Natural killer cell (primary cell): ENCODE measurements around the gene CD177. TPM values are rescaled to one million over a fixed set of nuclear protein-coding genes. Genes with fewer than 3 reads are reported as not detected.

ENCODE experiments used
- ATAC-seq, 3 donors: fragments of 150-1000 bp in 2 of 3; fragments of 200-7000 bp in 1 of 3; cut with Tn5 transposase; 1 replicate in 1 of 3; 2 replicates in 2 of 3; pipeline ENCODE4 v1.10.0; 2021; ENCODE audit warnings: mild to moderate bottlenecking in 2 of 3, moderate library complexity in 2 of 3
- DNase-seq, 2 donors: peaks; one replicate each; pipeline versions ENCODE4 v3.0.0 to v3.0.0-alpha.2; 2013 to 2021; ENCODE audit warnings: mixed read lengths in 1 of 2
- H3K27ac ChIP-seq: one replicate; pipeline ENCODE4 v1.5.1; 2013; ENCODE audit warnings: mild to moderate bottlenecking, low read length
- H3K27me3 ChIP-seq: one replicate; pipeline ENCODE4 v1.6.1; 2013; ENCODE audit warnings: low read length; ENCODE audit not compliant: control insufficient read depth, insufficient read depth
- H3K36me3 ChIP-seq: one replicate; pipeline ENCODE4 v1.6.1; 2013; ENCODE audit warnings: low read length; ENCODE audit not compliant: control insufficient read depth, insufficient read depth
- H3K4me1 ChIP-seq: one replicate; pipeline ENCODE4 v1.6.1; 2013; ENCODE audit warnings: low read length; ENCODE audit not compliant: control insufficient read depth, insufficient read depth
- H3K4me3 ChIP-seq: one replicate; pipeline ENCODE4 v1.5.1; 2013; ENCODE audit warnings: low read length
- H3K9me3 ChIP-seq: one replicate; pipeline ENCODE4 v1.6.1; 2013; ENCODE audit warnings: low read length; ENCODE audit not compliant: control insufficient read depth, insufficient read depth
- H3K27ac Mint-ChIP-seq, 2 donors: one replicate each; pipeline ENCODE4 v1.8.0; 2022; ENCODE audit warnings: mild to moderate bottlenecking in 2 of 2, mixed read lengths in 2 of 2, moderate library complexity in 1 of 2
- H3K27me3 Mint-ChIP-seq, 2 donors: one replicate each; pipeline ENCODE4 v1.8.0; 2022; ENCODE audit warnings: low read depth in 2 of 2, mixed read lengths in 2 of 2
- H3K36me3 Mint-ChIP-seq: one replicate; pipeline ENCODE4 v1.8.0; 2022; ENCODE audit warnings: mixed read lengths
- H3K4me1 Mint-ChIP-seq, 2 donors: one replicate each; pipeline ENCODE4 v1.8.0; 2022; ENCODE audit warnings: mixed read lengths in 2 of 2
- H3K4me3 Mint-ChIP-seq: one replicate; pipeline ENCODE4 v1.8.0; 2022; ENCODE audit warnings: mild to moderate bottlenecking, moderate library complexity, mixed read lengths
- H3K9me3 Mint-ChIP-seq, 2 donors: one replicate each; pipeline ENCODE4 v1.8.0; 2022; ENCODE audit warnings: mixed read lengths in 2 of 2
- WGBS: methylation state at CpG from one replicate; pipeline ENCODE4 v1.1.7; 2013; ENCODE audit warnings: missing lambda C conversion rate; ENCODE audit not compliant: insufficient coverage; 5-methylcytosine and 5-hydroxymethylcytosine counted together
- intact Hi-C: fragments of 100-400 bp; cut with micrococcal nuclease; formaldehyde crosslinking; loops from one replicate; pipeline ENCODE4 v1.14.2; 2022
- total RNA-seq, 4 donors: library from RNA; stranded (reverse); fragments of 120-200 nt in 1 of 4; gene quantifications; one replicate each; pipeline versions ENCODE4 v1.2.3 to v1.2.4, GENCODE V29; 2013 to 2022
- TF ChIP-seq, protein P1 (sequence below): fragments of 200-600 bp; IDR thresholded peaks from one replicate; pipeline ENCODE4 v1.8.0; 2022; ENCODE audit warnings: antibody characterized with exemption

The CD177 gene
- total RNA-seq, 3 donors from 2014 or later (not counting 1 experiment from before 2014, with no cell fraction given): not detected

DNA sequence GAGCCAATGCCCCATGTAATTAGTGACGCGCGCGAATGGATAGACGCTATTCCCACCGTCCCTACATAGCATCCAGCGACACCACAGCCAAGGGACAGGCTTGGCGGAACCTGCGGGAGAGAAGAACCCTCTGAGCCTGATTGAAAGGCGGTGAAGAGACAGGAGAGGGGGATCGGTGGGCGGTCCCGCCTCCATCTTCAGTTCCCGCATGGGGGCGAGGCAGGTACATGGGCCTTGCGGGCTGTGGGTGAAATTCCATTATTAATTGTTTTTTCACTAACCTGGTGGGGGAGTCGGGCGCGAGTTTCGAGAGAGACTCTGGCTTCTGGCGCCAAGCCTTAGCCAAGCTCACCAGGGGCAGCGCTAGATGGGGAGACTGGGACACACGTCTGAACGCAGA, 52.8 kb downstream of the CD177 start:
- TF ChIP-seq, protein P1, sequence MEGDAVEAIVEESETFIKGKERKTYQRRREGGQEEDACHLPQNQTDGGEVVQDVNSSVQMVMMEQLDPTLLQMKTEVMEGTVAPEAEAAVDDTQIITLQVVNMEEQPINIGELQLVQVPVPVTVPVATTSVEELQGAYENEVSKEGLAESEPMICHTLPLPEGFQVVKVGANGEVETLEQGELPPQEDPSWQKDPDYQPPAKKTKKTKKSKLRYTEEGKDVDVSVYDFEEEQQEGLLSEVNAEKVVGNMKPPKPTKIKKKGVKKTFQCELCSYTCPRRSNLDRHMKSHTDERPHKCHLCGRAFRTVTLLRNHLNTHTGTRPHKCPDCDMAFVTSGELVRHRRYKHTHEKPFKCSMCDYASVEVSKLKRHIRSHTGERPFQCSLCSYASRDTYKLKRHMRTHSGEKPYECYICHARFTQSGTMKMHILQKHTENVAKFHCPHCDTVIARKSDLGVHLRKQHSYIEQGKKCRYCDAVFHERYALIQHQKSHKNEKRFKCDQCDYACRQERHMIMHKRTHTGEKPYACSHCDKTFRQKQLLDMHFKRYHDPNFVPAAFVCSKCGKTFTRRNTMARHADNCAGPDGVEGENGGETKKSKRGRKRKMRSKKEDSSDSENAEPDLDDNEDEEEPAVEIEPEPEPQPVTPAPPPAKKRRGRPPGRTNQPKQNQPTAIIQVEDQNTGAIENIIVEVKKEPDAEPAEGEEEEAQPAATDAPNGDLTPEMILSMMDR: no peak
- Mint-ChIP-seq H3K4me3 (no peak overlapping the region), H3K4me1 (no peaks in the 10 kb centered on the region), H3K9me3 (no peaks in the 10 kb centered on the region), H3K27ac (no peak overlapping the region), H3K27me3 (peaks cover 0 to 7% of the 10 kb centered on the region in 2 donors), H3K36me3 (no peaks in the 10 kb centered on the region)
- H3K36me3 ChIP-seq: no peaks in the 10 kb centered on the region
- intact Hi-C loops: no loop called here
- DNase-seq (no peak), ATAC-seq (no peak)
- 78% methylated on average over 24 of the region's 24 CpGs for WGBS
- H3K4me3 ChIP-seq: no peak overlapping the region
- H3K4me1 ChIP-seq: no peaks in the 10 kb centered on the region
- no peaks in the 10 kb centered on the region for H3K9me3 ChIP-seq
- H3K27ac ChIP-seq: no peak overlapping the region
- H3K27me3 ChIP-seq: no peaks in the 10 kb centered on the region

DNA sequence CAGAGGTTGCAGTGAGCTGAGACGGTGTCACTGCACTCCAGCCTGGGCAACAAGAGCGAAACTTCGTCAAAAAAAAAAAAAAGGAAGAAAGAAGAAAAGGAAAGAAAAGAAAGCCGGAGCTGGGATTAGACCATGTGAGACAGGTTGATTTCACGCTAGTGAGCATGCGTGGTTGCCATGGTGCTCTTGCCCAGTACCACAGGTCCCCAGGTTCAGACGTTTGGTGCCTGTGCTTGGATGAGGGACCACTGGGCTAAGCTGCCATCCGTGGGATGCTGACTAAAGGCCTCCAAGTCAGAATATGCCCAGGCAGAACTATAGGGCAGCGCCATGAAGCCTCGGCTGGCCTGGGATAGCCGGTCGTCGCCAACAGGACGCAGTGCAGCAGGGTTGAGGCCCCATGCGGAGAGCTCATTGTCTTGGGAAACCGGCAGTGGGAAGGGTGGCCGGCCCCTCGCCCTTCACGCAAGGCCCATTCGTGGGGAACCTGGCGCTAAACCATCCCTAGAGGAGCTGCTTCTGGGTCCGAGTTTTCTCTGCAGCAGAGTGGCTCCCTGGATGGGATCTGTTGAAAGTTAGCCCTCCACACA, 54.0 kb downstream of the CD177 start:
- Mint-ChIP-seq H3K9me3 (no peaks in the 10 kb centered on the region), H3K4me3 (no peak overlapping the region), H3K36me3 (no peaks in the 10 kb centered on the region), H3K4me1 (no peaks in the 10 kb centered on the region), H3K27ac (no peak overlapping the region), H3K27me3 (peaks cover 0 to 10% of the 10 kb centered on the region in 2 donors)
- Histone ChIP-seq H3K4me1 (no peaks in the 10 kb centered on the region), H3K4me3 (no peak overlapping the region), H3K27me3 (no peaks in the 10 kb centered on the region), H3K36me3 (no peaks in the 10 kb centered on the region), H3K9me3 (no peaks in the 10 kb centered on the region), H3K27ac (no peak overlapping the region)
- TF ChIP-seq, protein P1: no peak
- no peak for DNase-seq
- intact Hi-C loops: no loop called here
- WGBS: 89% methylated on average over 22 of the region's 22 CpGs
- ATAC-seq: no peak

DNA sequence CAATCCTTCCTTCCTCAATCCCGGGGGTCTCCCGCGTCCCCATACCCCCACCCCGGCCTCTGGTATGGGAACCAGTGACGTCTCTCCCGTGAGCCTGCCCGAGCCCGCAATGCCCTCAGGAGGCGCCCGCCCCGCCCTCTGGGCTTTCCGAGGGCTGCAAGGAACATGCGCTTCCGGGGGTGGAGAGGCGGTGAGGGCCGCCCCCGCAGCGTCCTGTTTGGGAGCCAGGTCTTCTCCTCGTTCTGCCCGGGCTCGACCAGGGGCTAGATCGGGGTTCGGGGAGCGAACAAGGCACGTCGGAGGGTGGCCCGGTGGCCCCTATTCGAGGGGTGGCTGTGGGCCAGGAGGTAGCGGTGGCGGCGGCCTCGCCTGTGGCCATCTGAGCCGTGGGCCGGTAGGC, 54.6 kb downstream of the CD177 start:
- H3K27me3 Mint-ChIP-seq: peaks cover 0 to 10% of the 10 kb centered on the region in 2 donors
- Histone ChIP-seq H3K27me3 (no peaks in the 10 kb centered on the region), H3K36me3 (no peaks in the 10 kb centered on the region), H3K9me3 (no peaks in the 10 kb centered on the region), H3K27ac (no peak overlapping the region), H3K4me3 (no peak overlapping the region), H3K4me1 (no peaks in the 10 kb centered on the region)
- WGBS: 83% methylated on average over 34 of the region's 34 CpGs
- DNase-seq: no peak
- TF ChIP-seq, protein P1: no peak
- H3K4me3 Mint-ChIP-seq: no peak overlapping the region
- H3K27ac Mint-ChIP-seq: no peak overlapping the region
- H3K36me3 Mint-ChIP-seq: no peaks in the 10 kb centered on the region
- no peak for ATAC-seq
- intact Hi-C loops: no loop called here
- H3K9me3 Mint-ChIP-seq: no peaks in the 10 kb centered on the region
- H3K4me1 Mint-ChIP-seq: no peaks in the 10 kb centered on the region

DNA sequence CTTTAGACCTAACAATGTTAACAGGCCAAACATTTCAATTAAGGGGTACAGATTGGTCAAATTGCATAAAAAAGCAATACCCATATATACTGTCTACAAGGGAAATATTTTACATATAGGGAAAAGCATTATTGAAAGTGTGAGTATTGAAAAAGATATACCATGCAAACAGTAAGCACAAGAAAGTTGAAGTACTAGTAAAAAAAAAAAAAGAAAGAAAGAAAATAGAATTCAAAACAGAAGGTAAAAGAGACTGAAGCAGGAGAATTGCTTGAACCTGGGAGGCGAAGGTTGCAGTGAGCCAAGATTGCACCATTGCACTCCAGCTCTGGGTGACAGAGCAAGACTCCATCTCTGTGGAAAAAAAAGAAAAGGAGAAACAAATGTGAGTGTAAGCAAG, 55.9 kb downstream of the CD177 start:
- Histone ChIP-seq H3K27me3 (no peaks in the 10 kb centered on the region), H3K36me3 (no peaks in the 10 kb centered on the region), H3K4me3 (no peak overlapping the region), H3K27ac (no peak overlapping the region), H3K4me1 (no peaks in the 10 kb centered on the region), H3K9me3 (no peaks in the 10 kb centered on the region)
- H3K27ac Mint-ChIP-seq: no peak overlapping the region
- H3K4me3 Mint-ChIP-seq: no peak overlapping the region
- no peak for ATAC-seq
- H3K9me3 Mint-ChIP-seq: no peaks in the 10 kb centered on the region
- H3K27me3 Mint-ChIP-seq: peaks cover 0 to 10% of the 10 kb centered on the region in 2 donors
- H3K4me1 Mint-ChIP-seq: no peaks in the 10 kb centered on the region
- intact Hi-C loops: no loop called here
- TF ChIP-seq, protein P1: no peak
- H3K36me3 Mint-ChIP-seq: no peaks in the 10 kb centered on the region
- DNase-seq: no peak
- WGBS: 91% methylated on average over 1 of the region's 1 CpG
